Heart left ventricle (tissue), 13 donors: ENCODE data around the gene EVA1A.
A peak's percentile ranks its signal among the peaks of the same experiment; 100 is the strongest.

Source experiments
- CTCF ChIP-seq, 12 donors: fragments of 200-600 bp; sonication (generic) in 4 of 12; IDR thresholded peaks; one replicate each; pipeline versions ENCODE4 v1.5.0 to v1.8.0; 2018 to 2022; ENCODE audit warnings: antibody characterized with exemption in 12 of 12, mild to moderate bottlenecking in 5 of 12
- POLR2A ChIP-seq, 2 donors: fragments of 450-650 bp; IDR thresholded peaks; one replicate each; pipeline ENCODE4 v1.6.1; 2017; ENCODE audit warnings: antibody characterized with exemption in 2 of 2, mild to moderate bottlenecking in 2 of 2, moderate library complexity in 2 of 2
- donor health status: ischemic (EF 13 %, LVEDD 7.1; RV severe dilation, severe dysfunction).
- donor health status: DM: no; HTN: yes; CAD: no.
- donor health status: DM: no; HTN: no; CAD: no.
- donor health status: ischemic (EF 25% LVEDD 6.9; RV normal size, moderate dysfunction).
- donor health status: ischemic (EF 25% LVEDD 5.7; RV mildly dilated, moderate dysfunction).
- donor health status: ischemic (EF 35%, LVEDD 5.7; RV mildly dilated, moderate dysfunction).
- donor health status: nonischemic (EF 11% LVEDD 7.7; RV severe dilation, severe dysfunction).
- donor health status: DM: yes; HTN: yes; CAD: no.
- donor health status: PGD.
- donor health status: ischemic (EF 29% LVEDD 5.4; RV normal size, mild dysfunction).
- donor health status: nonischemic (EF 23%, LVEDD 6.1; RV moderate dilation, normal function).

GRCh38 chr2:75609334-75609689, 48.6 kb upstream of the EVA1A start:
- TF ChIP-seq CTCF (IDR thresholded peaks at IDR 0.05) = peak in 3 of 12 donors; percentile 13 to 21 (median 17)
- no peak for TF ChIP-seq POLR2A (IDR thresholded peaks at IDR 0.05)
